Fibroblast of skin of back (primary cell): ENCODE results near the gene AFF1.
"Not testable (repeated sequence)": the region's sequence is repeated elsewhere in the genome, so short reads cannot be mapped to it uniquely, and the experiment has no call there.

ENCODE experiments used
- DNase-seq: peaks from one replicate; pipeline ENCODE4 v3.0.0-alpha.2; 2013

The AFF1 gene

GRCh38 chr4:87065021-87065420 lies 130.2 kb downstream of the AFF1 start:
- no peak for DNase-seq

GRCh38 chr4:87066403-87067123 lies 131.8 kb downstream of the AFF1 start:
- DNase-seq: no peak

GRCh38 chr4:87067124-87067885 lies 132.5 kb downstream of the AFF1 start:
- no peak for DNase-seq

DNA sequence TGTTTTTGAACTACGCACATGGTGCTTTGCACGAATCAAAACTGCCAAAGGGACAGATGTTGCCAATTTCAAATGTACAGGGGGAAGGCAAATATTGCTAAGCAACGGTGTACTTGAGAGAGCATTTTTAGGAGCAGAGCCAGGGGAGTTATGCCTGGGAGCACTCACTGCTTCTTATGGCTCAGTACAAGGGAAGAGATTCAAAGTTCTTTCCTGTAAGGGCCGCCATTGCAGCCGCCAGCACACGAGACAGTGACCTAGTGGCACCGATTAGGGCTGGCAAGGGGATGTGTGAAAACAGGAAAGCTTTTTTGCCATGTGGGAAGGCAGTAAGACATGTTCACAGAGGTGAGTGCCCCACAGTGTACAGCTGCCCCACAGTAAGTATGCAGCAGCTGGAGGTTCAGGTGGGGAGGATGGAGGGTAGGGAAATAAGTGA lies 133.8 kb downstream of the AFF1 start:
- no peak for DNase-seq

- DNase-seq: no peak
These were observed 134.4 kb downstream of the AFF1 start for GRCh38 chr4:87069037-87069742.

- no peak for DNase-seq
These were observed 136.6 kb downstream of the AFF1 start for GRCh38 chr4:87071401-87071800.

- DNase-seq: not testable (repeated sequence)
These were observed 137.7 kb downstream of the AFF1 start for GRCh38 chr4:87072545-87072944.

- no peak for DNase-seq
These were observed 138.6 kb downstream of the AFF1 start for GRCh38 chr4:87073199-87074120.

DNA sequence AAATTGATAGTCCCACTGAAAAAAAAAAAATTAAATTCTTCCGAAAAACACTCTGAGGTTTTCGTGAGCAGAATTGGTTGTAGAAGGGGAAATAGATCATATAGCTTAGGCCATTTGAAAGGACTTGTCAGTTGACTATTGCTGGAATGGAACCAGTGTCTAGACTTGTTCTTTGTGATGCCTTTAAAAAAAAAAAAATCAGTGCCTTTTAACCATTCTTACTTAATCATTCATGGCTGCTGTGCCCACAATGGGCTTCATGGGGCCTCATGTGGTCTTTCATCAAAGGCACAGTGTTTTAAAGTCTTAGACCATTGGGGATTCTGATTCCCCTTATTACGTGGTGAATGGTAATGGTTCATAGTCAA lies 139.3 kb downstream of the AFF1 start:
- no peak for DNase-seq

- DNase-seq: no peak
These were observed 141.1 kb downstream of the AFF1 start for GRCh38 chr4:87075876-87076275.

GRCh38 chr4:87076690-87077358 lies 142.0 kb downstream of the AFF1 start:
- no peak for DNase-seq

- DNase-seq: no peak
These were observed 143.2 kb downstream of the AFF1 start for GRCh38 chr4:87077914-87078585.

DNA sequence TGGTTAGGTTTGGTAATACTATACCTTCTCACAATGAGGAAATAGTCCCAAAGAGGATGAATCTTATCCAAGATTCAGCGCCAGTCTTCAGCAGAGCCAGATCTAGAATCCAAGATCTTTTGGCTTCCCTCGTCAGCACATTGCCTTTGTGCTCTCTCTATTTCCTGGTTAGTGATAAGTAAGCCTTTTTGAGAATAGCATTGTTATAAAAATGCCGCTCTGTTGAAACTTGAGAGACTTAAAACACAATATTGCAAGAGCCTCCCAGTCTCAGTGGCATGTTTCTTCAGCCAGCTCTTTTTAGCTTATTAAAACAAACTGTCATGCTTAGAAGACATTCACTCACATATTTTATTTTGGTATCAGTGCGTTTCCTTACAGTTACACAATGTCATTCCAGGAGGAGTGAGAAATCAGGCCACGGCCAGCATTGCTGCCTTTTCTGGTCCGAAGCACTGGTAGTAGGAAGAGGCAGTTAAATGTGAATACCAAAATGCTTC lies 144.2 kb downstream of the AFF1 start:
- peak; percentile 78 for DNase-seq

DNA sequence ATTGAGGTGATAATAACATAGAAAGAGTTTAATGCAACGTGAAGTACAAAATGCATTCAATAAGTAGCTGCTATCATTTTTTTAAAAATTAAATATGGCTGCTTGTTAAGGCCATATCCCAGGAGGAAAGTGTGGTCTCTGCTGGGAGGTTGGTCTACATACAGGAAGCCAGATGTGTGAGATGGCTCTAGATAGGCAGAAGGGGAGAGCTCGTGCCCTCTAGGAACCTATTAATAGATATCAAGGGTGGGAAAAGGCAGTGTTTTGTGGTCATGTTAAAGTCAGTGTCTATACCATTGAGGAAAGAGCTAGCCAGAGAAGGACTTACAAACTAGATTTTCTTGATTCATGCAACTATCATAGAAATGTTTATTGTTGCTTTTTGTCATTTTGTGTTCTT lies 145.2 kb downstream of the AFF1 start:
- DNase-seq: no peak

DNA sequence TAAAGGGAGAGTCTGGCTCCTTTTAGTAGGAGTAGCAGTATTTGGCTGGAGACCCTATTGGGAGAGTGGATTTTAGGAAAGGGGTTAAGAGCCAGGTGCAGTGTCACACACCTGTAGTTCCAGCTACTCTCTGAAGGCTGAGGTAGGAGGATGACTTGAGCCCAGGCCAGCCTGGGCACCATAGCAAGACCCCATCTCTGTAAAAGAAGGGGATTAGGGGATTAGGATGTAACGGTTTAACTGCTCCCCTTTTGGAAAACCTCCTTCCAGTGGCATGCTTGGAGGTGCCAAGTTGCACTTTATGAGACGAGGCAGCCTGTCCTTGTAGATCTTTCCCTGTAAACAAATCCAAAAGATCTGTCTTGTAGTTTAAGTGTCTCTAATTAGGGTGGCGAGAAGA lies 145.7 kb downstream of the AFF1 start:
- no peak for DNase-seq

- no peak for DNase-seq
These were observed 147.0 kb downstream of the AFF1 start for GRCh38 chr4:87081826-87082225.

GRCh38 chr4:87085732-87086131 lies 150.9 kb downstream of the AFF1 start:
- DNase-seq: not testable (repeated sequence)

DNA sequence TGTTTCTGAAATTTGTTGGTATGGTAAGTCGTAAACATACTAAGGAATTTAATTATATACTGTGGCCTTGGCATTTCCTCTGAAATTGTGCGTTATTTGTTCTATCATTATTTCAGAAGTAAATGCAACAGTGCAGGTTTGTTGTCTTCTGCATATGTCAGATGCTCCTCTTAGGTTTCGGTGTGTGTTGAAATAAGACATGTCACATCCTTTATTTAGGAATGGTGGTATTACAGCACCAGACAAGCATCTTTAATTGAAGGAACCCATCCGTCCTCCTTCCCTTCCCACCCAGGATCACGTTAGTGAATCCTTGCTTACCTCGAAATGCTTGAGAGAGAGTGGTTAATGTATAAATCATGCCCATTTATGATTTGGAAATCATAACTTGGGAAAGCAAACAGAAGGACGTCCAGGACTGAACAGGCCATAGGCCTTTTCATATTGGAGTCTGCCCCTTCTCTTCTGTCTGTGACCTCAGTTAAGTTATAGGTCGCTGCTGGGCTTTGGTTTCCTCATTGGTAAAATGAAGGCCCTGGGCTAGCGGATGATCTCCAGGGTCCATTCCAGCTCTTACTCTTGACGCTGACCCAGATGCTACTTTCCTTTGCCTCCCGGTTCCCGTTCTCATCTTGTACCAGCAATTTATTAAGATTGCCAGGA lies 151.5 kb downstream of the AFF1 start:
- no peak for DNase-seq

- DNase-seq: peak; percentile 33
These were observed 152.2 kb downstream of the AFF1 start for GRCh38 chr4:87087015-87087414.

- DNase-seq: no peak
These were observed 152.6 kb downstream of the AFF1 start for GRCh38 chr4:87087420-87087819.
